MM.1S (cell line): ENCODE results near the gene CLDN19.

ENCODE experiments used
- CTCF ChIP-seq: fragments of 300-600 bp; sonication (generic); IDR thresholded peaks from 2 replicates; pipeline ENCODE4 v1.5.1; 2016; ENCODE audit warnings: antibody characterized with exemption, low read length, mixed read lengths
- EZH2phosphoT487 ChIP-seq: fragments of 300-600 bp; sonication (generic); IDR thresholded peaks from 2 replicates; pipeline ENCODE4 v1.6.1; 2018; ENCODE audit warnings: antibody characterized with exemption, low read length

- TF ChIP-seq CTCF (no peak), EZH2phosphoT487 (no peak)
These were observed 980 bp upstream of the CLDN19 start for GRCh38 chr1:42740851-42741580.
